Neutrophil (primary cell): ENCODE data around the gene TMIGD1.

Experiments
- H3K27ac ChIP-seq: fragments of 200-600 bp; sonication (generic); 2 replicates; pipeline ENCODE4 v1.5.1; 2016; ENCODE audit warnings: mild to moderate bottlenecking, moderate library complexity
- H3K27me3 ChIP-seq: fragments of 200-600 bp; sonication (generic); 2 replicates; pipeline ENCODE4 v1.6.0; 2016; ENCODE audit warnings: mild to moderate bottlenecking
- H3K36me3 ChIP-seq: fragments of 200-600 bp; sonication (generic); 2 replicates; pipeline ENCODE4 v1.5.1; 2017
- H3K4me1 ChIP-seq, 2 experiments: fragments of 200-600 bp in 1 of 2; sonication (generic) in 1 of 2; 1 replicate in 1 of 2; 2 replicates in 1 of 2; pipeline versions ENCODE4 v1.5.1 to v1.6.1; 2013 to 2016; ENCODE audit warnings: low read depth in 1 of 2, low read length in 1 of 2, mild to moderate bottlenecking in 1 of 2, moderate library complexity in 1 of 2; ENCODE audit not compliant: control insufficient read depth in 1 of 2, insufficient read depth in 1 of 2
- H3K4me3 ChIP-seq, 2 experiments: fragments of 200-600 bp in 1 of 2; sonication (generic) in 1 of 2; 1 replicate in 1 of 2; 2 replicates in 1 of 2; pipeline ENCODE4 v1.5.1; 2013 to 2016; ENCODE audit warnings: low read depth in 1 of 2, low read length in 1 of 2, mild to moderate bottlenecking in 1 of 2, moderate library complexity in 1 of 2
- H3K9me3 ChIP-seq: fragments of 200-600 bp; sonication (generic); 2 replicates; pipeline ENCODE4 v1.5.1; 2016
- CTCF ChIP-seq: fragments of 200-600 bp; sonication (generic); IDR thresholded peaks from 2 replicates; pipeline ENCODE4 v1.5.1; 2016; ENCODE audit warnings: antibody characterized with exemption

Gene TMIGD1

GRCh38 chr17:30375661-30376060, 41.8 kb upstream of the TMIGD1 start:
- H3K4me3 ChIP-seq: no peak overlapping the region
- H3K4me1 ChIP-seq: peaks cover 20 to 30% of the 10 kb centered on the region in 2 experiments
- no peak for TF ChIP-seq CTCF
- H3K9me3 ChIP-seq: no peaks in the 10 kb centered on the region
- H3K27me3 ChIP-seq: no peaks in the 10 kb centered on the region
- H3K36me3 ChIP-seq: no peaks in the 10 kb centered on the region
- H3K27ac ChIP-seq: no peak overlapping the region

- Histone ChIP-seq H3K4me1 (peaks cover 34 to 35% of the 10 kb centered on the region in 2 experiments), H3K4me3 (no peak overlapping the region), H3K36me3 (no peaks in the 10 kb centered on the region), H3K27me3 (no peaks in the 10 kb centered on the region), H3K9me3 (no peaks in the 10 kb centered on the region), H3K27ac (peak overlapping the region; percentile 54)
- no peak for TF ChIP-seq CTCF
Observed at GRCh38 chr17:30372755-30373154, 38.9 kb upstream of the TMIGD1 start.

GRCh38 chr17:30369995-30370394, 36.1 kb upstream of the TMIGD1 start:
- Histone ChIP-seq H3K4me3 (no peak overlapping the region), H3K9me3 (no peaks in the 10 kb centered on the region), H3K4me1 (peaks cover 37 to 39% of the 10 kb centered on the region in 2 experiments), H3K27me3 (no peaks in the 10 kb centered on the region), H3K27ac (peak overlapping the region; percentile 86), H3K36me3 (no peaks in the 10 kb centered on the region)
- TF ChIP-seq CTCF: no peak

- Histone ChIP-seq H3K27ac (peak overlapping the region; percentile 86), H3K4me1 (peaks cover 45 to 48% of the 10 kb centered on the region in 2 experiments)
Observed at GRCh38 chr17:30368912-30369720, 35.3 kb upstream of the TMIGD1 start.

GRCh38 chr17:30366536-30366935, 32.7 kb upstream of the TMIGD1 start:
- Histone ChIP-seq H3K36me3 (no peaks in the 10 kb centered on the region), H3K4me1 (peaks cover 56 to 62% of the 10 kb centered on the region in 2 experiments), H3K4me3 (no peak overlapping the region), H3K27ac (no peak overlapping the region), H3K27me3 (no peaks in the 10 kb centered on the region), H3K9me3 (no peaks in the 10 kb centered on the region)
- no peak for TF ChIP-seq CTCF

More at GRCh38 chr17:30368912-30369720, 35.3 kb upstream of the TMIGD1 start:
- Histone ChIP-seq H3K27me3 (no peaks in the 10 kb centered on the region), H3K4me3 (peak overlapping the region in 1 of 2 experiments; percentile 2), H3K36me3 (no peaks in the 10 kb centered on the region), H3K9me3 (no peaks in the 10 kb centered on the region)
- TF ChIP-seq CTCF: no peak
